ENCODE measurements around the gene ANKRD33B.

The ANKRD33B gene

DNA sequence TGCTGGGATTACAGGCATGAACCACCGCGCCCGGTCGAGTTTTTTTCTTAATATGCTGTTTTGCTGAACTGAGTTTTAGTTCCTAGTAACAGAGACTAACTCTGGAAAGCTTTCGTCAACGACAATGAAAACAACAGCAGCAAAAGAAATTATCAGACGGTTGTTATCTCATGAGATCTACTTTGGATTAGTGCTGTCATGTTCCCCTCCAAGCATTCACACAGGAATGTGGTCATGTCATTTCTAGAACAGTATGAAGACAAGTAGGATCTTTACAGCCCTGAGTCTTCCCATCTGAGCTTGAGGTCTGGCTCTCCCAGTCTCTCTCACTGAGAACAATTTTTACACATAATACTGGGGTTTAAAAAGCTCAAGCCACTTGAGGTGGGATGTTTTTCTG, 4.0 kb upstream of the ANKRD33B start:
- no peaks in the 10 kb centered on the region for H3K36me3 ChIP-seq (replicated peaks; ENCODE audit: insufficient read depth, low read length)
- H3K4me2 ChIP-seq (ENCODE audit: low read depth, low read length): no peak overlapping the region
- H3K79me2 ChIP-seq (ENCODE audit: low read length): peaks cover 5% of the 10 kb centered on the region
- no peaks in the 10 kb centered on the region for H3K9me2 ChIP-seq (replicated peaks; ENCODE audit: insufficient read depth, low read length)
- no peak for DNase-seq
- no peak overlapping the region for H3K9ac ChIP-seq (ENCODE audit: low read length)
- no peak overlapping the region for H3K4me3 ChIP-seq (ENCODE audit: low read length)
- H3K27ac ChIP-seq (ENCODE audit: low read length): no peak overlapping the region
- peaks cover 8% of the 10 kb centered on the region for H3F3A ChIP-seq (ENCODE audit: insufficient read depth, low read length)
- no peaks in the 10 kb centered on the region for H3K9me3 ChIP-seq (replicated peaks; ENCODE audit: insufficient read depth, low read length)
- no peak for TF ChIP-seq EZH2 (optimal IDR thresholded peaks at IDR 0.05; ENCODE audit: low read depth, low read length)
- no peak for TF ChIP-seq CTCF (IDR thresholded peaks at IDR 0.05; ENCODE audit: low read length)
- no peak for TF ChIP-seq EZH2phosphoT487 (IDR thresholded peaks at IDR 0.05; ENCODE audit: low read length)
- no peaks in the 10 kb centered on the region for H4K20me1 ChIP-seq (ENCODE audit: insufficient read depth, low read length)
- H3K27me3 ChIP-seq (replicated peaks; ENCODE audit: insufficient read depth, low read length): no peaks in the 10 kb centered on the region
- H3K4me1 ChIP-seq (ENCODE audit: low read length): no peaks in the 10 kb centered on the region
- H2AFZ ChIP-seq (ENCODE audit: low read length): no peak overlapping the region

- no peak overlapping the region for H2AFZ ChIP-seq (ENCODE audit: low read length)
- no peak overlapping the region for H3K27ac ChIP-seq (ENCODE audit: low read length)
- H3K4me1 ChIP-seq (ENCODE audit: low read length): 0 out of 2 replicates have a peak, but pooled peaks cover 5% of the 10 kb centered on the region
- H4K20me1 ChIP-seq (ENCODE audit: insufficient read depth, low read length): 0 out of 2 replicates have a peak, but pooled peaks cover 5% of the 10 kb centered on the region
- H3K79me2 ChIP-seq (ENCODE audit: low read length): peaks cover 31% of the 10 kb centered on the region
- H3K4me2 ChIP-seq (ENCODE audit: low read depth, low read length): peak overlapping the region; percentile 98; the same call in 1 of the 2 replicates
- no peaks in the 10 kb centered on the region for H3K27me3 ChIP-seq (replicated peaks; ENCODE audit: insufficient read depth, low read length)
- H3K9me3 ChIP-seq (replicated peaks; ENCODE audit: insufficient read depth, low read length): no peaks in the 10 kb centered on the region
- H3K9me2 ChIP-seq (replicated peaks; ENCODE audit: insufficient read depth, low read length): no peaks in the 10 kb centered on the region
- no peak for TF ChIP-seq EZH2 (optimal IDR thresholded peaks at IDR 0.05; ENCODE audit: low read depth, low read length)
- TF ChIP-seq CTCF (IDR thresholded peaks at IDR 0.05; ENCODE audit: low read length): no peak
- no peak for TF ChIP-seq EZH2phosphoT487 (IDR thresholded peaks at IDR 0.05; ENCODE audit: low read length)
- H3K36me3 ChIP-seq (replicated peaks; ENCODE audit: insufficient read depth, low read length): no peaks in the 10 kb centered on the region
- no peak overlapping the region for H3K4me3 ChIP-seq (ENCODE audit: low read length)
- H3F3A ChIP-seq (ENCODE audit: insufficient read depth, low read length): peaks cover 8% of the 10 kb centered on the region
- no peak overlapping the region for H3K9ac ChIP-seq (ENCODE audit: low read length)
- no peak for DNase-seq
Measured at GRCh38 chr5:10562201-10563109, 1.4 kb upstream of the ANKRD33B start.

DNA sequence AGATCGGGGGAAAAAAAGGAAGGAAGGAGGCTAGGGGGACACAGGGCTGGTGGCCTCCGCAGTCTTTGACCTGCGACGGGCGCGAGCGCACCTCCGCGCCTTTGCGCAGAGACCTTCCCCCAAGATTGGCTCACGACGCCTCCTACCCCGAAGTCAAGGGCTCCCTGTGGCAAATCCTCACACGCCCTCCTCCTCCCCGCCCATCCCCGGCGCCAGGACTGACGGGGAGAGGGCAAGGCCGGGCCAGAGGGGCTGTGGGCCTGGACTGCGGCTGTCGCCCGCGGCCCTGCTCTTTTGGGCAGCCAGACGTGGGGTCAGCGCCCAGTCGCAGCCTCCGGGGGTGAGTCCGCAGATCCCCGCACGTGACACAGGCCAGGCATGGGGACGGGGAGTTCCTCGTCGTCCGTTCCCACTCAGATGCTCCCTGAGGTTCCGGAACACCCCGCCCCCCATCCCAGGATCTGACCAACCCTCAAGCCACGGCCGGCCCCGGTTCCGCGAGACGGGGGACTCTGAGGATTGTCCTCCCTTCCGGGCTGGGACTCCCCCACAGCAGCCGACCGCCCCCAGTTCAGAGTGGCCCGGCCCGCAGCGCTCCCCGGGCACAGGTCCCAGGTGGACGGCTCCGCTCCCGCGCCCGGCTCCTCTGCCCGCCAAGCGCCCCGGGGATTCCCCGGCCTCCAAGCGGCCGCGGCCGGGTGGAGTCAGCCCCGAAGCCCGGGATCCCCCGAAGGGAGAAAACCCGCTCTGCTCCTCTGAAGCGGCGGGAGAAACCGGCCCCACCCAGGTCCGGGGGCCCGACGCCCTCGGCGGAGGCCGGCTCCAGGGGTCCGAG, 543 bp upstream of the ANKRD33B start:
- DNase-seq: peak; percentile 65
- peak overlapping the region; percentile 81 for H3K9ac ChIP-seq (ENCODE audit: low read length)

More for the DNA sequence above, 543 bp upstream of the ANKRD33B start:
- H3K4me2 ChIP-seq (ENCODE audit: low read depth, low read length): peak overlapping the region; percentile 98
- peak overlapping the region; percentile 91 for H3K27ac ChIP-seq (ENCODE audit: low read length)
- peak overlapping the region; percentile 69 for H3K4me3 ChIP-seq (ENCODE audit: low read length)
- no peaks in the 10 kb centered on the region for H3K9me3 ChIP-seq (replicated peaks; ENCODE audit: insufficient read depth, low read length)
- no peaks in the 10 kb centered on the region for H3K9me2 ChIP-seq (replicated peaks; ENCODE audit: insufficient read depth, low read length)
- no peaks in the 10 kb centered on the region for H3K27me3 ChIP-seq (replicated peaks; ENCODE audit: insufficient read depth, low read length)
- H3F3A ChIP-seq (ENCODE audit: insufficient read depth, low read length): peaks cover 8% of the 10 kb centered on the region
- no peaks in the 10 kb centered on the region for H3K36me3 ChIP-seq (replicated peaks; ENCODE audit: insufficient read depth, low read length)
- no peak for TF ChIP-seq EZH2 (optimal IDR thresholded peaks at IDR 0.05; ENCODE audit: low read depth, low read length)
- no peak for TF ChIP-seq EZH2phosphoT487 (IDR thresholded peaks at IDR 0.05; ENCODE audit: low read length)
- TF ChIP-seq CTCF (IDR thresholded peaks at IDR 0.05; ENCODE audit: low read length): no peak
- H4K20me1 ChIP-seq (ENCODE audit: insufficient read depth, low read length): peaks cover 5% of the 10 kb centered on the region; the same call in 1 of the 2 replicates
- peaks cover 40% of the 10 kb centered on the region for H3K79me2 ChIP-seq (ENCODE audit: low read length)
- 0 out of 2 replicates have a peak, but pooled peaks cover 5% of the 10 kb centered on the region for H3K4me1 ChIP-seq (ENCODE audit: low read length)
- peak overlapping the region; percentile 81 for H2AFZ ChIP-seq (ENCODE audit: low read length)

Data from MM.1S (cell line).